IMR-90 (cell line): ENCODE measurements around the gene PAK5. TPM values are rescaled to one million over a fixed set of nuclear protein-coding genes. Genes with fewer than 3 reads are reported as not detected.

ENCODE experiments used
- ATAC-seq: fragments of 200-7000 bp; cut with Tn5 transposase; 2 replicates; pipeline ENCODE4 v1.9.1; 2020; ENCODE audit warnings: low read depth, mild to moderate bottlenecking, moderate library complexity
- BruUV-seq: library from RNA; stranded (reverse); fragments of 400-500 nt; replicated peaks from 2 replicates; lab custom pipeline; 2021; lab: Mats Ljungman, UMichigan
- CTCF ChIA-PET: fragments of 300-600 bp; formaldehyde crosslinking; extraction: SDS; loops from one replicate; lab custom pipeline; 2021; ENCODE audit warnings: antibody characterized with exemption; lab: Yijun Ruan, JAX
- POLR2A ChIA-PET: fragments of 300-600 bp; sonication (Branson Sonifier 250); formaldehyde crosslinking; loops from one replicate; lab custom pipeline; 2022; ENCODE audit warnings: antibody characterized with exemption; ENCODE audit not compliant: unreplicated experiment; lab: Charles Lee
- DNase-seq: peaks from one replicate; pipeline ENCODE4 v3.0.0; 2013
- H2AFZ ChIP-seq: replicated peaks from 2 replicates; pipeline ENCODE3; 2013; ENCODE audit warnings: low read length, mild to moderate bottlenecking; ENCODE audit not compliant: poor library complexity
- H2AK5ac ChIP-seq: 2 replicates; pipeline ENCODE4 v1.6.1; 2013; ENCODE audit warnings: low read depth, low read length, inconsistent platforms
- H2AK9ac ChIP-seq: replicated peaks from 2 replicates; pipeline ENCODE3; 2013; ENCODE audit warnings: mild to moderate bottlenecking, low read depth, low read length, moderate library complexity; ENCODE audit not compliant: poor library complexity
- H2BK120ac ChIP-seq: 2 replicates; pipeline ENCODE4 v1.6.1; 2013; ENCODE audit warnings: low read depth, low read length, inconsistent platforms
- H2BK15ac ChIP-seq: 3 replicates; pipeline ENCODE4 v1.6.1; 2013; ENCODE audit warnings: low read depth, low read length, inconsistent platforms
- H2BK20ac ChIP-seq: 2 replicates; pipeline ENCODE4 v1.6.1; 2013; ENCODE audit warnings: low read depth, mild to moderate bottlenecking, inconsistent platforms, low read length, moderate library complexity
- H2BK5ac ChIP-seq: 2 replicates; pipeline ENCODE4 v1.6.1; 2013; ENCODE audit warnings: mild to moderate bottlenecking, low read depth, low read length, inconsistent platforms; ENCODE audit not compliant: poor library complexity, severe bottlenecking
- H3K14ac ChIP-seq: replicated peaks from 2 replicates; pipeline ENCODE4 v1.6.1; 2013; ENCODE audit warnings: low read depth, low read length, inconsistent platforms
- H3K18ac ChIP-seq: 2 replicates; pipeline ENCODE4 v1.6.1; 2013; ENCODE audit warnings: low read depth, low read length, control low read depth
- H3K23ac ChIP-seq: 2 replicates; pipeline ENCODE4 v1.6.1; 2013; ENCODE audit warnings: low read depth, low read length, inconsistent platforms
- H3K27ac ChIP-seq: 2 replicates; pipeline ENCODE4 v1.5.1; 2013; ENCODE audit warnings: mild to moderate bottlenecking, control low read depth, low read length; ENCODE audit not compliant: insufficient read depth
- H3K27me3 ChIP-seq: 2 replicates; pipeline ENCODE4 v1.6.1; 2013; ENCODE audit warnings: low read length; ENCODE audit not compliant: control insufficient read depth, insufficient read depth
- H3K36me3 ChIP-seq: 2 replicates; pipeline ENCODE4 v1.6.1; 2013; ENCODE audit warnings: low read length, mixed read lengths; ENCODE audit not compliant: control insufficient read depth, insufficient read depth
- H3K4ac ChIP-seq: 2 replicates; pipeline ENCODE4 v1.6.1; 2013; ENCODE audit warnings: low read depth, low read length, inconsistent platforms
- H3K4me1 ChIP-seq: 2 replicates; pipeline ENCODE4 v1.6.1; 2013; ENCODE audit warnings: low read length, mixed read lengths; ENCODE audit not compliant: control insufficient read depth, insufficient read depth
- H3K4me2 ChIP-seq: 2 replicates; pipeline ENCODE4 v1.6.1; 2013; ENCODE audit warnings: low read depth, mild to moderate bottlenecking, control low read depth, low read length, moderate library complexity
- H3K4me3 ChIP-seq: 2 replicates; pipeline ENCODE4 v1.5.1; 2013; ENCODE audit warnings: low read depth, mild to moderate bottlenecking, control low read depth, low read length, moderate library complexity; ENCODE audit not compliant: insufficient read depth
- H3K56ac ChIP-seq: 2 replicates; pipeline ENCODE4 v1.6.1; 2013; ENCODE audit warnings: low read length, inconsistent platforms; ENCODE audit not compliant: insufficient read depth; ENCODE audit errors: extremely low read depth
- H3K79me1 ChIP-seq, 2 experiments: 2 replicates each; pipeline ENCODE4 v1.6.1; 2013; ENCODE audit warnings: low read length in 2 of 2, inconsistent platforms in 1 of 2, low read depth in 1 of 2
- H3K9ac ChIP-seq: 2 replicates; pipeline ENCODE4 v1.6.1; 2013; ENCODE audit warnings: low read depth, low read length, control low read depth
- H3K9me1 ChIP-seq: 2 replicates; pipeline ENCODE4 v1.6.1; 2013; ENCODE audit warnings: low read length, inconsistent platforms; ENCODE audit not compliant: insufficient read depth
- H3K9me3 ChIP-seq: 2 replicates; pipeline ENCODE4 v1.6.1; 2013; ENCODE audit warnings: low read length; ENCODE audit not compliant: control insufficient read depth, insufficient read depth
- H4K20me1 ChIP-seq: 2 replicates; pipeline ENCODE4 v1.6.1; 2013; ENCODE audit warnings: low read length, inconsistent platforms; ENCODE audit not compliant: insufficient read depth
- H4K5ac ChIP-seq: 2 replicates; pipeline ENCODE4 v1.6.1; 2013; ENCODE audit warnings: mild to moderate bottlenecking, low read depth, low read length, control low read depth
- H4K8ac ChIP-seq, 2 experiments: 2 replicates each; pipeline ENCODE4 v1.6.1; 2013; ENCODE audit warnings: low read depth in 2 of 2, low read length in 2 of 2, control low read depth in 1 of 2, inconsistent platforms in 1 of 2
- H4K91ac ChIP-seq: 2 replicates; pipeline ENCODE4 v1.6.1; 2013; ENCODE audit warnings: low read depth, low read length, inconsistent platforms; ENCODE audit not compliant: insufficient read depth
- BHLHE40 ChIP-seq: fragments of 150-350 bp; IDR thresholded peaks from 2 replicates; pipeline ENCODE4 v1.6.1; 2016; ENCODE audit warnings: mild to moderate bottlenecking, low read depth, low read length
- CHD1 ChIP-seq: IDR thresholded peaks from 2 replicates; pipeline ENCODE4 v1.6.1; 2012; ENCODE audit warnings: low read depth, low read length, improper control_type of control experiment
- ELK1 ChIP-seq: fragments of 150-350 bp; IDR thresholded peaks from 2 replicates; pipeline ENCODE4 v1.6.1; 2016; ENCODE audit warnings: low read depth, mild to moderate bottlenecking, low read length, moderate library complexity, borderline replicate concordance
- FOS ChIP-seq: fragments of 150-350 bp; IDR thresholded peaks from 2 replicates; pipeline ENCODE4 v1.6.1; 2016; ENCODE audit warnings: low read depth, low read length
- MAFK ChIP-seq: IDR thresholded peaks from 2 replicates; pipeline ENCODE4 v1.6.1; 2012; ENCODE audit warnings: low read depth, low read length, improper control_type of control experiment
- MAZ ChIP-seq: IDR thresholded peaks from 2 replicates; pipeline ENCODE4 v1.6.1; 2012; ENCODE audit warnings: low read depth, mild to moderate bottlenecking, low read length, improper control_type of control experiment, moderate library complexity, borderline replicate concordance
- MXI1 ChIP-seq: IDR thresholded peaks from 2 replicates; pipeline ENCODE4 v1.6.1; 2012; ENCODE audit warnings: low read depth, mild to moderate bottlenecking, low read length, moderate library complexity, borderline replicate concordance
- NFE2L2 ChIP-seq: fragments of 150-350 bp; IDR thresholded peaks from 2 replicates; pipeline ENCODE4 v1.6.1; 2016; ENCODE audit warnings: low read depth, mild to moderate bottlenecking, low read length
- RAD21 ChIP-seq: IDR thresholded peaks from 2 replicates; pipeline ENCODE4 v1.6.1; 2012; ENCODE audit warnings: low read length, improper control_type of control experiment
- RFX5 ChIP-seq: IDR thresholded peaks from 2 replicates; pipeline ENCODE4 v1.8.0; 2012; ENCODE audit warnings: low read depth, mild to moderate bottlenecking, low read length, moderate library complexity
- SMC3 ChIP-seq: fragments of 150-350 bp; IDR thresholded peaks from 2 replicates; pipeline ENCODE4 v1.6.1; 2016; ENCODE audit warnings: low read depth, mild to moderate bottlenecking, antibody characterized with exemption, low read length, moderate library complexity
- USF2 ChIP-seq: fragments of 150-350 bp; IDR thresholded peaks from 2 replicates; pipeline ENCODE4 v1.6.1; 2017; ENCODE audit warnings: mild to moderate bottlenecking, antibody characterized with exemption, low read length, low read depth
- WGBS, 2 experiments: methylation state at CpG; one replicate each; pipeline versions ENCODE4 v1.1.5 to v1.1.7; 2013; ENCODE audit warnings: missing lambda C conversion rate in 2 of 2; ENCODE audit not compliant: insufficient read length in 1 of 2; ENCODE audit errors: extremely low coverage in 2 of 2; 5-methylcytosine and 5-hydroxymethylcytosine counted together
- dilution Hi-C: fragments of 300-500 bp; cut with HindIII; formaldehyde crosslinking; loops from one replicate; pipeline ENCODE4 v1.14.3; 2018; ENCODE audit warnings: low sequenced_read_pairs; ENCODE audit not compliant: unreplicated experiment
- in situ Hi-C: fragments of 300-500 bp; cut with MboI; formaldehyde crosslinking; loops from 3 replicates; pipeline ENCODE4 v1.14.3; 2019; ENCODE audit warnings: low sequenced_read_pairs, inconsistent platforms, mixed read lengths
- intact Hi-C: fragments of 100-400 bp; cut with micrococcal nuclease; formaldehyde crosslinking; loops from 2 replicates; pipeline ENCODE4 v1.10.0; 2022
- polyA plus RNA-seq, 3 experiments: library from polyadenylated mRNA; depleted of rRNA; stranded (reverse); fragments of >200 nt; gene quantifications; 2 replicates each; pipeline ENCODE4 v1.2.3, GENCODE V29; 2012; ENCODE audit warnings: low replicate concordance in 1 of 3
- total RNA-seq: library from RNA; depleted of rRNA; stranded (reverse); fragments of >200 nt; gene quantifications from 2 replicates; pipeline ENCODE4 v1.2.3, GENCODE V29; 2012

The PAK5 gene
- total and polyA plus RNA-seq, 2 of the 4 experiments (the other 2 are of a cell fraction), result not detected

DNA sequence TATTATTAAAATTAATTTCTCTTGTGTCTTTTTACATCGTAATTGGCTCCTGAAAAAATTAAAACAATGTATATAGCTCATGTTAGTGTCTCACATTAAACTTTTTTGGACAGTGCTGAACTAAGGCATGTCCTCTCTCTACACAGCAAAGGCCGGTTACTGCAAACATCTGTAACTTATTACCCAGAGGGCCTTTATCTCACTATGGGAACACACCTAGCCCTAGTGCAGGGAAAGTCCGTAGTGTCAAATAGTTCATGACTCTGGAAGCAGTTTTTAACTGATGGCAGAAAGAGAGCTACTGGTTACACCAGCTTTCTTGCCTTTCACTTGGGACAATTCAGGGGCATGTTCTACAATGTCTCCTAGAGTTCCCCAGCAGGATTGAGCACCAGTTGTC is 82.2 kb downstream of the PAK5 start:
- intact Hi-C loops (no loop called here), dilution Hi-C loops (no loop called here), in situ Hi-C loops (no loop called here)
- H3K27ac ChIP-seq, result no peak overlapping the region
- H3K23ac ChIP-seq, result no peak overlapping the region
- H3K18ac ChIP-seq, result no peak overlapping the region
- no peaks in the 10 kb centered on the region for H3K9me3 ChIP-seq
- no peak overlapping the region for H4K5ac ChIP-seq
- no peak overlapping the region for H2BK15ac ChIP-seq
- ATAC-seq (no peak), DNase-seq (no peak)
- H3K27me3 ChIP-seq, result no peaks in the 10 kb centered on the region
- H2BK20ac ChIP-seq, result no peak overlapping the region
- no peaks in the 10 kb centered on the region for H3K9me1 ChIP-seq
- no peak overlapping the region for H3K9ac ChIP-seq
- H4K20me1 ChIP-seq, result no peaks in the 10 kb centered on the region
- ChIA-PET CTCF (no interaction called here), POLR2A (no interaction called here)
- no peak overlapping the region for H4K91ac ChIP-seq
- no peaks in the 10 kb centered on the region for H3K36me3 ChIP-seq
- H3K79me1 ChIP-seq, result no peaks in the 10 kb centered on the region
- H2AK9ac ChIP-seq, result no peak overlapping the region
- H3K4me1 ChIP-seq, result no peaks in the 10 kb centered on the region
- no peak overlapping the region for H3K4me2 ChIP-seq
- no peak overlapping the region for H2BK120ac ChIP-seq
- no peak overlapping the region for H2BK5ac ChIP-seq
- no TSS peak for BruUV-seq
- H3K56ac ChIP-seq, result no peak overlapping the region
- no peak for TF ChIP-seq CHD1
- TF ChIP-seq RAD21, result no peak
- no peak for TF ChIP-seq NFE2L2
- no peak for TF ChIP-seq USF2
- no peak for TF ChIP-seq MXI1
- no peak for TF ChIP-seq BHLHE40
- no peak for TF ChIP-seq FOS
- no peak for TF ChIP-seq MAZ
- TF ChIP-seq ELK1, result no peak
- no peak for TF ChIP-seq SMC3
- TF ChIP-seq RFX5, result no peak
- TF ChIP-seq MAFK, result no peak
- H3K4me3 ChIP-seq, result no peak overlapping the region
- H2AK5ac ChIP-seq, result no peak overlapping the region
- WGBS, 2 experiments, result no CpG with 5 or more reads among the region's 3 CpGs
- H2AFZ ChIP-seq, result no peak overlapping the region
- no peak overlapping the region for H3K14ac ChIP-seq
- no peak overlapping the region for H4K8ac ChIP-seq
- no peak overlapping the region for H3K4ac ChIP-seq
